ENCODE data around the gene EBF4. TPM values are rescaled to one million over a fixed set of nuclear protein-coding genes. Genes with fewer than 3 reads are reported as not detected.

EBF4 gene
- polyA plus RNA-seq, 1 donor = 6.9 TPM

GRCh38 chr20:2745060-2745910, 52.7 kb downstream of the EBF4 start:
- DNase-seq = no peak

GRCh38 chr20:2745936-2746635, 53.5 kb downstream of the EBF4 start:
- no peak for DNase-seq

DNA sequence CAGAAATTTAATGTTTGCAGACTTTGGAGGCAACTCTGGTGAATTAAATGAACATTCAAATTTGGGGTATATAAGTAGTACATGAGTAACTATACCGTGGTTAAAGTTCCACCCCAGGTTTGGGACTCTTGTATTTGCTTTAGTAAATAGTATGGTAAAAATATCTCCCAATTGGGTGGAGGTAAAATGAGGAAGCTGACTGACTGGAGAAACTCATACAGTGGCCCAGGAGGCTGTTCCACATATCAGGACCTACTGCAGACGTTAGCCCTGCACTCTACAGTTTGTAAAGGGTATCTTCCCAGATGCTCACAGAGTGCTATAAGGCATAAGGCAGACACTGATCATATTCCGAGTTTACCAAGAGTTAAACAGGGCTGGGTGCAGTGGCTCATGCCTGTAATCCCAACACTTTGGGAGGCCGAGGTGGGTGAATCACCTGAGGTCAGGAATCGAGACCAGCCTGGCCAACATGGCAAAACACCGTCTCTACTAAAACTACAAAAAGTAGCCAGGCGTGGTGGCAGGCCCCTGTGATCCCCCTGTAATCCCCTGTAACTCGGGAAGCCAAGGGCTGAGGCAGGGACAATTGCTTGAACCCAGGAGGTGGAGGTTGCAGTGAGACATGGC, 54.2 kb downstream of the EBF4 start:
- no peak for DNase-seq

- DNase-seq = no peak
Observed at GRCh38 chr20:2747676-2748235, 55.2 kb downstream of the EBF4 start.

DNA sequence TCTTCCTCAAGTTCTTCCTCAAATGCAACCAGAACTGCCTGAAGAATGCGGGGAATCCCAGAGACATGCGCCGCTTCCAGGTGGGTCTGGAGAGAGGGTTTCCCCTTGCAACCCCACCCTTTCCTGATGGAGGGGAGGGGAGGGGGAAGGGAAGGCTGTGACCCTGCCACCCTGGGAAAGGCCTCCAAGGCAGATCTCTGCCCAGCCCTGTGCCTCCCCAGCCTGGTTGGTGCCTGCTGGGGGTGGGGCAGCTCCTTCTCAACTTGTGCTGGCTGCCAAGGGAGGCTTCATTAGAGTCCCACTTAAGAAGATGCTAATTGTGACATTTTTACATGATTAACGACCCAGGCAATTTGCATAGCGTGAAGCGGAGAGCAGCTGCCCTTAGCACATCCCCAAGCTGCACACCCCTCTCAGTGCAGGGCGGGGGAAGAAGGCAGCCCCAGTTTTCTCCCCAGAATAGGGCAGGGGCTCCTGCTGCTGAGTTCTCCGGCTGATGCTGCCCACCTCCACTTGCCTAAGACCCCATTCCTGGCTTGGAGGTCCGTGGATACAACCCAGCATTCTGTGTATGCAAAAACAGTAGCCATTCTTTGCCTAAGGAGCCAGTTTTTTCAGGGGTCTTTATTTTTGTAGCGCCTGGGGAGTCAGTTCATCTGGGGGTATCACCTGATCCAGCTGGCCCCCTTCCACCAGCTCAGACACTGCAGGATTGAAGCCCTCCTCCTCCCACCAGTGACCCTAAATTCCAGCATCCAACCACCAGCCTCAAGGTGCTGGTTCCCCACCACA, 56.2 kb downstream of the EBF4 start:
- no peak for DNase-seq

DNA sequence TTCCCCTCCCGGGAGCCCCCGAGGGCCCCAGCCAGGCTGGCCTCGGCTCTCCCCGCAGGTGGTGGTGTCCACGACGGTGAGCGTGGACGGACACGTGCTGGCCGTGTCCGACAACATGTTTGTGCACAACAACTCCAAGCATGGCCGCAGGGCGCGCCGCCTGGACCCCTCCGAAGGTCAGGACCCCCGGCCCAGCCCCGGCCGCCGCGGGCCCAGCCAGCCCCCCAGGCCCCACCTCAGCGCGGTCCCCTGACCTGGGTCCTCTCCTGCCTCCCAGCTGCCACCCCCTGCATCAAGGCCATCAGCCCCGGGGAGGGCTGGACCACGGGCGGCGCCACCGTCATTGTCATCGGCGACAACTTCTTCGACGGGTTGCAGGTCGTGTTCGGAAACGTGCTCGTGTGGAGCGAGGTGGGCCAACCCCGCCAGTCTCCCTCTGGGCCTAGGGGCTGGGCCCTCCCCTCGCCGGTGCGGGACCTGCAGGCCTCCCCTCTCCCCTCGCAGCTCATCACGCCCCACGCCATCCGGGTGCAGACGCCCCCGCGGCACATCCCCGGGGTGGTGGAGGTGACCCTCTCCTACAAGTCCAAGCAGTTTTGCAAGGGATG, 56.9 kb downstream of the EBF4 start:
- DNase-seq = no peak

DNA sequence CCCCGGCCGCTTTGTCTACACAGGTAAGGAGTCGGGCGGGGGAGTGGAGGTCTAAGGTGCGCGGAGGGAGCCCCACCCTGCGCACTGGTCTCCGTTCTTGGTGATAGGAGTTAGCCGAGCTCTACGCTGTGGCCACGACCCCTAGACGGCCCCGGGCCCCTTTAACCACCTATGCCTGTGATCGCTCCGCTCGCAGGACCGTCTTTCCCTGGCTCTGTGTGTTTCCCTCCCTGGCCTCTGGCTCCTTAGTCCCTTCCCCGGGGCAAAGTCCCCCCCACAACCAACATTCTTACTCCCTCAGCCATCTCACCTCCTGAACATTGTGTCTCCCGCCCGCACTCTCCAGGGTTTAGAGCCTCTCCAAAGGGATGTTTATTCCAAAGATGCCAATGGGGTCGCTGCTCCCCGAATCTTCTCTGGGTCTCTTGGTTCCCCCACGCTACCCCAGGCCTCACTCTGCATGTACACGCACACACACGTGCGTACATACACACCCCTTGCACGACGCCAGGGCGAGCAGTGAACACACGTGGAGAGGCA, 57.4 kb downstream of the EBF4 start:
- DNase-seq = no peak

- no peak for DNase-seq
Observed at GRCh38 chr20:2750491-2751251, 58.1 kb downstream of the EBF4 start.

GRCh38 chr20:2751347-2751877, 58.8 kb downstream of the EBF4 start:
- DNase-seq = no peak

GRCh38 chr20:2751878-2752566, 59.4 kb downstream of the EBF4 start:
- peak; percentile 31 for DNase-seq

DNA sequence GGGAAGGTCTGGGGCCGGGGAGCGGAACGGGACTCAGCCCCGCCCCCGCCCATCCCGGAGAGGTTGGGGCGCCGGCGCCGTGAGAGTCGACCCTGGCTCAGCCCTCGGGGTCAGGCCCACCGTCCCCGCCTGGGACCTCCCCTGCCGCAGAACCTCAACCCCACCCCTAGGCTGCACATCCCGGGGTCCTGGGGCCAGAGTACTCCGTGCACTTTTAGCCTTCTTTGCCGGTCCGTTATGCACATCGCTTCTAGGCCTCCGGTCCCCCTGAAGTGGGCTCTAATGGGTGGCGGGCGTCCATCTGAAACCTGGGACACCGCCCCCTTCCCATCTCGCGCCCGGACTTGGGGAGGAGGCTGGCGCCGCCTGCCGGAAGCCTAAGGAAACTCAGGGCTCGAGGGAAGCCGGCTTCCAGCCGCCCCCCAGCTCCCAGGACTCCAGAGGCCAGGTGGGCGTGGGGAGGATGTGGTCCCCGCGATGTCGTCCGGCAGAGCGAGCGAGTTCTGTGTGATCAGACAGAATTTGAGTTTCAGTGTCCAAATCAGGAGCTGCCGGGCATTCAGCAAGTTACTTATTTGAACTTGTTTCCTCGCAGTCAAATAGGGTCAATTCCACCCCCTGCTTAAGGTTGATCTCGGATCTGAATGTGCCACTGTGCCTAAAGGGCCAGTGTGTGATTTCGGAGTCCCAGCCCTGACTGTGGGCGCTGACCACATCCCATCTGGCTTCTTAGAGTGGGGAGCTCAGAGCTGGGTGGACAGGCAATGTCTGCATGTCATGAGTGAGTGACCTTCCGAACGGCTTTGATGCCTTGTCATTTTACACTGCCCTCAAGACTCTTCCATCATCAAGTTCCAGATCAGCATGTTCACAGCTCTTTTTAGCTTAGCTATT, 60.2 kb downstream of the EBF4 start:
- DNase-seq = peak; percentile 33

DNA sequence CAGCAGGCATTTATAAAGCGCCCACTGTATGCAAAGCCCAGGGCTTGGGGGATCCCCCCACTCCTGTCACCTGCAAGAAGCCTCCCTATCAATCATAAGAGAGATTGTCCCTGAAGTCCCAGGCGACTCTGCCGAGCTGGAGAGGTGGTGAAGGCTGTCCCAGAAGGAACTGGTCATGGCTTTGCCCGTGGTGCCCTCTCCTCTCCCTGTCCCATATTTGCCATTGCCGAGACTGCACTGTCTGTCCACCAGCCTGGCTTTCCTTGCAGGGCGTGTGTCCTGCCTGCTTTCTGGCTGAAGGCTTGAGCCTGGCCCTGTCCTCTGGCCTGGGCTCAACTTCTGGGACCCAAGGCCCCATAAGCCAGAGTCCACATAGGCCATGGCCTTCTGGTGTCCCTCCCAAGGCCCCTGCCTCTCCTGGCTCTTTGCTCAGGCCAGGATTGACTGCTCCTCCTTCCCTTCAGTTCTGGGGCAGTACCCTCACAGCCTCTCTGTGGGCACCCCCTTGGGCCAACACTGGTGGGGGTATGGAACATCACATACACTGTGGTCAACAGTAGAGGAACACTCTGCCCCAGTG, 61.0 kb downstream of the EBF4 start:
- no peak for DNase-seq

DNA sequence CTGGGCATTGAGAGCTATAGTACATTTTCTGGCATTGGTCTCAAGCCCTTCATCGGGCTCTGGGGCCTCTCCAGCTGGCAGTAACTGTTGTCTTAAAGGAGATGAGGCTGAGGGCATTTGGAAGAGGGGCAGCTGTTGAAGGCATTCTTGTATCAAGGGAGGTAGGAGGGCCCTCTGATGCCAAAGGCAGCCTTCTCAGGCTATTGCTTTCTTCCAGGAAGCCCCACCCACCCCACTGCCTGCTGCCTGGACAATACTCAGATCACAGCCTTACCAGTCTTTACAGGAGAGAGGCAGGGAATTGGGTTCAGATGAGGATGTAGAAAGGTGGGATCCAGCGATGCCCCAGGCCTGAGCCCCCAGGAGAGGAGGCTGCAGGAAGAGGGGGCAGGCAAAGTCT, 61.8 kb downstream of the EBF4 start:
- no peak for DNase-seq

DNA sequence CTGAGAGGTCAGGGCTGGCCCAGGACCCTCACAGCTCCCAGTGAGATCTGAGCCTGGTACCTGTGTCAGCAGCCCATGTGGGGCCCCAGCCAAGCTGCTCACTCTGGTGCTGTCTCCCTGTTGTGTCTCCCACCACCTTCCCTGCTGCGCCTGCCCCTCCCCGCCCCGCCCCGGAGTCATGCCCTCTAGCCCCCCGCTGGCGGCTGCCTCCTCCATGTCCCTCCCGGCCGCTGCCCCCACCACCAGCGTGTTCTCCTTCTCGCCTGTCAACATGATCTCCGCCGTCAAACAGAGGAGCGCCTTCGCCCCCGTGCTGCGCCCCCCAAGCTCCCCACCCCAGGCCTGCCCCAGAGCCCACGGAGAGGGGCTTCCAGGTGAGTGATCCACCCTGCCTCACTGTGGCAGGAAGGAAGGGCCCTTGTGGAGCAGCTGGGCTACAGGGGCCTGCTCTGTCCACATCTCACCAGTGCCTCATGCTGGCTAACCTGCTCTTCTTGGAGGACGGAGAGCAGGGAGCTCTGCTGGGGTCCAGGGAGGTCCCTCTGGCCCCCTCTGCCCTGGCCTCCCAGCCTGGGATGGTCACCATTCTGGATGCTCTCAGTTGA, 63.0 kb downstream of the EBF4 start:
- no peak for DNase-seq

- DNase-seq = no peak
Observed at GRCh38 chr20:2756056-2756611, 63.6 kb downstream of the EBF4 start.

DNA sequence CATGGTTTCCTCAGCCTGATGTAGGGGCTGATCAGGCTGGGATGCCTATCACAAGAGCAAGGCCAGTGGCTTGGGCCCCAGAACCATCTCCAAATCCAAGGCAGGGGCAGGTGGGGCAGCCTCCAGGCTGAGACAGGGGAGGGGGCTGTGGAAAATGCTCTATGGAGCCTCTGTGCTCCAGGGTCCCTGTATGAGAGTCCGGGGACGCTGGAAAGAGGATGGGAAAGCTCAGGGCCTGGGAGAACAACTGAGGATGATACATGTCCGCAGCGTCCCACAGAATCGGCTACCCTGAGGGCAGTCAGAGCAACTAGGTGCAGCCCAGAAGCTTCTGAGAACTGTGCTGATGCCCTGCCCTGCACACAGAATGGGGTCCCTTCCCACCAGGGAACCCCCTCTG, 64.4 kb downstream of the EBF4 start:
- DNase-seq = no peak

GRCh38 chr20:2757969-2758368, 65.4 kb downstream of the EBF4 start:
- DNase-seq = peak; percentile 22

DNA sequence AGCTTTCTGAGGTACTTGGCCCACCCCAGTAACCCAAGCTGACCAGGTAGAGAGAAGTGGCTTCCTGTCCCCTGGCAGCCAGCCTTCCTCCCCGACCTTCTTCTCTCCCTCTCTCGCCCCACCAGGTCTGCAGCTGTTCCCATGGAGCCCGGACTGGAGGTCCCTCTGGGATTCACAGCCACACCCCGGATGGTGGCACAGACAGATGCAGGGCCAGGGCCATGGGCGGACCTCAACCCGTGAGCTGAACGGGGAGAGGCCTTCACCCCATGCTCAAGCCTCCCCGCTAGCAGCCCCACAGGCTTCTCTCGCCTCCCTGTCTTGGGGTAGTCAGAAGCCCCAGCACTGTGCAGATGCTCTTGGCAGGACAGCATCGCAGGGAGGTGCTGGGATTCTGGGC, 66.6 kb downstream of the EBF4 start:
- DNase-seq = no peak

Data from hindlimb muscle (tissue), 1 donor.